H1 (cell line): Measurements from ENCODE around the gene GPATCH4. TPM values are rescaled to one million over a fixed set of nuclear protein-coding genes. Genes with fewer than 3 reads are reported as not detected.

Experiments
- CTCF ChIA-PET: fragments of 300-600 bp; sonication (Branson Sonifier 250); formaldehyde crosslinking; loops from one replicate; lab custom pipeline; 2021; ENCODE audit not compliant: partially characterized antibody; lab: Charles Lee
- POLR2A ChIA-PET: fragments of 300-600 bp; sonication (Branson Sonifier 250); formaldehyde crosslinking; loops from one replicate; lab custom pipeline; 2021; ENCODE audit warnings: inconsistent platforms; ENCODE audit not compliant: partially characterized antibody; lab: Charles Lee
- DNase-seq, 2 experiments: peaks; one replicate each; pipeline versions ENCODE4 v3.0.0 to v3.0.0-alpha.2; 2010 to 2022; ENCODE audit warnings: low spot score in 2 of 2, low read depth in 1 of 2, mixed read lengths in 1 of 2
- FAIRE-seq: peaks from 2 replicates; lab custom pipeline; 2011; peaks lifted over from hg19 to GRCh38; lab: Jason Lieb, UNC
- H2AFZ ChIP-seq: 2 replicates; pipeline ENCODE4 v1.8.1; 2012; ENCODE audit warnings: low read length, inconsistent platforms
- H2AK5ac ChIP-seq: 2 replicates; pipeline ENCODE4 v1.6.1; 2013; ENCODE audit warnings: low read depth, low read length
- H2BK120ac ChIP-seq: replicated peaks from 2 replicates; pipeline ENCODE3; 2013; ENCODE audit warnings: low read depth, low read length, inconsistent platforms
- H2BK12ac ChIP-seq: 2 replicates; pipeline ENCODE4 v1.6.1; 2013; ENCODE audit warnings: low read depth, low read length
- H2BK15ac ChIP-seq: 2 replicates; pipeline ENCODE4 v1.6.1; 2013; ENCODE audit warnings: low read length
- H2BK20ac ChIP-seq: 2 replicates; pipeline ENCODE4 v1.6.1; 2013; ENCODE audit warnings: low read length
- H2BK5ac ChIP-seq: 2 replicates; pipeline ENCODE4 v1.6.1; 2013; ENCODE audit warnings: low read depth, low read length
- H3K14ac ChIP-seq: 2 replicates; pipeline ENCODE4 v1.6.1; 2013; ENCODE audit warnings: inconsistent platforms; ENCODE audit not compliant: insufficient read length
- H3K18ac ChIP-seq: 2 replicates; pipeline ENCODE4 v1.6.1; 2013; ENCODE audit warnings: low read length; ENCODE audit errors: extremely low read depth
- H3K23ac ChIP-seq: 2 replicates; pipeline ENCODE4 v1.6.1; 2013; ENCODE audit warnings: inconsistent platforms; ENCODE audit not compliant: insufficient read length
- H3K23me2 ChIP-seq: 2 replicates; pipeline ENCODE4 v1.6.1; 2013; ENCODE audit warnings: low read depth, low read length
- H3K27ac ChIP-seq: 2 replicates; pipeline ENCODE4 v1.6.1; 2011; ENCODE audit warnings: low read depth, low read length, inconsistent platforms
- H3K27me3 ChIP-seq, 4 experiments: replicated peaks in 1 of 4; 1 replicate in 1 of 4; 2 replicates in 3 of 4; pipeline versions ENCODE4 v1.6.1 to v1.8.1; 2011 to 2013; ENCODE audit warnings: low read length in 3 of 4, mild to moderate bottlenecking in 3 of 4, inconsistent platforms in 2 of 4, mixed read lengths in 2 of 4, moderate library complexity in 1 of 4; ENCODE audit not compliant: control insufficient read depth in 3 of 4, insufficient read depth in 3 of 4; ENCODE audit errors: extremely low read depth in 1 of 4
- H3K36me3 ChIP-seq, 4 experiments: 2 replicates each; pipeline versions ENCODE4 v1.6.1 to v1.8.1; 2011 to 2013; ENCODE audit warnings: mild to moderate bottlenecking in 4 of 4, low read length in 3 of 4, moderate library complexity in 2 of 4, control low read depth in 1 of 4, inconsistent platforms in 1 of 4; ENCODE audit not compliant: insufficient read depth in 4 of 4, control insufficient read depth in 2 of 4
- H3K4ac ChIP-seq: replicated peaks from 2 replicates; pipeline ENCODE3; 2013; ENCODE audit warnings: low read length, low read depth, mixed read lengths, inconsistent platforms; ENCODE audit not compliant: insufficient read length
- H3K4me1 ChIP-seq, 4 experiments: replicated peaks in 1 of 4; 1 replicate in 1 of 4; 2 replicates in 3 of 4; pipeline versions ENCODE4 v1.6.1 to v1.8.1; 2011 to 2013; ENCODE audit warnings: low read length in 3 of 4, inconsistent platforms in 2 of 4, mixed read lengths in 1 of 4; ENCODE audit not compliant: insufficient read depth in 4 of 4, control insufficient read depth in 3 of 4
- H3K4me2 ChIP-seq, 2 experiments: 2 replicates each; pipeline versions ENCODE4 v1.6.1 to v1.8.1; 2011 to 2013; ENCODE audit warnings: low read depth in 2 of 2, low read length in 2 of 2, control low read depth in 1 of 2, inconsistent platforms in 1 of 2, mild to moderate bottlenecking in 1 of 2; ENCODE audit not compliant: insufficient read depth in 1 of 2
- H3K4me3 ChIP-seq, 4 experiments: fragments of 200-600, 300-600 bp in 1 of 4; sonication (generic), shearing (Covaris generic), sonication (Bioruptor Twin) in 1 of 4; 2 replicates each; pipeline versions ENCODE4 v1.5.1 to v1.8.1; 2011 to 2016; ENCODE audit warnings: low read length in 4 of 4, low read depth in 3 of 4, control low read depth in 2 of 4, inconsistent platforms in 2 of 4, mild to moderate bottlenecking in 2 of 4, mixed read lengths in 1 of 4, moderate library complexity in 1 of 4; ENCODE audit not compliant: insufficient read depth in 2 of 4; ENCODE audit errors: extremely low read depth in 1 of 4
- H3K56ac ChIP-seq: replicated peaks from 2 replicates; pipeline ENCODE3; 2013; ENCODE audit warnings: low read depth, mild to moderate bottlenecking, mixed read lengths, low read length, inconsistent platforms; ENCODE audit not compliant: insufficient read length
- H3K79me1 ChIP-seq: 2 replicates; pipeline ENCODE4 v1.6.1; 2013; ENCODE audit warnings: low read depth, low read length, control low read depth
- H3K79me2 ChIP-seq, 2 experiments: 2 replicates each; pipeline versions ENCODE4 v1.6.1 to v1.8.1; 2012 to 2013; ENCODE audit warnings: low read length in 2 of 2, mild to moderate bottlenecking in 2 of 2, inconsistent platforms in 1 of 2; ENCODE audit not compliant: insufficient read depth in 2 of 2, control insufficient read depth in 1 of 2
- H3K9ac ChIP-seq, 4 experiments: replicated peaks in 1 of 4; 1 replicate in 1 of 4; 2 replicates in 3 of 4; pipeline versions ENCODE4 v1.6.1 to v1.8.1; 2011 to 2013; ENCODE audit warnings: low read depth in 3 of 4, low read length in 3 of 4, control low read depth in 2 of 4, mild to moderate bottlenecking in 2 of 4, moderate library complexity in 2 of 4, inconsistent platforms in 1 of 4; ENCODE audit errors: extremely low read depth in 1 of 4
- H3K9me3 ChIP-seq, 2 experiments: 2 replicates each; pipeline versions ENCODE4 v1.6.1 to v1.8.1; 2012 to 2013; ENCODE audit warnings: mild to moderate bottlenecking in 2 of 2, moderate library complexity in 2 of 2, control low read depth in 1 of 2, inconsistent platforms in 1 of 2, low read depth in 1 of 2, low read length in 1 of 2, mixed read lengths in 1 of 2; ENCODE audit not compliant: insufficient read depth in 2 of 2
- H4K20me1 ChIP-seq, 2 experiments: replicated peaks in 1 of 2; 2 replicates each; pipeline versions ENCODE3 to v1.8.1; 2011 to 2013; ENCODE audit warnings: inconsistent platforms in 2 of 2, low read length in 2 of 2, mild to moderate bottlenecking in 1 of 2; ENCODE audit not compliant: insufficient read depth in 2 of 2, control insufficient read depth in 1 of 2
- H4K5ac ChIP-seq: 2 replicates; pipeline ENCODE4 v1.6.1; 2013; ENCODE audit warnings: low read length, low read depth, mixed read lengths, inconsistent platforms; ENCODE audit not compliant: insufficient read length
- H4K8ac ChIP-seq: 2 replicates; pipeline ENCODE4 v1.8.0; 2013; ENCODE audit warnings: mild to moderate bottlenecking, moderate library complexity, low read length, inconsistent platforms; ENCODE audit not compliant: insufficient read depth; ENCODE audit errors: extremely low read depth
- H4K91ac ChIP-seq: replicated peaks from 2 replicates; pipeline ENCODE3; 2013; ENCODE audit warnings: low read length, mixed read lengths, inconsistent platforms; ENCODE audit not compliant: insufficient read length
- BCL11A ChIP-seq, 2 experiments: IDR thresholded peaks; one replicate each; pipeline ENCODE4 v1.6.1; 2011; ENCODE audit warnings: low read depth in 2 of 2, low read length in 2 of 2, mild to moderate bottlenecking in 2 of 2
- GABPA ChIP-seq: IDR thresholded peaks from 2 replicates; pipeline ENCODE4 v1.6.1; 2011; ENCODE audit warnings: mild to moderate bottlenecking, low read length, moderate library complexity, borderline replicate concordance; ENCODE audit not compliant: insufficient read depth
- KDM1A ChIP-seq: fragments of 200-600, 300-600 bp; sonication (generic); IDR thresholded peaks from 2 replicates; pipeline ENCODE4 v1.7.1; 2016; ENCODE audit warnings: mild to moderate bottlenecking, low read length, borderline replicate concordance
- POLR2AphosphoS5 ChIP-seq: IDR thresholded peaks from 2 replicates; pipeline ENCODE4 v1.6.1; 2011; ENCODE audit warnings: low read depth, low read length
- WGBS, 2 experiments: shearing (Covaris generic) in 1 of 2; methylation state at CpG; one replicate each; pipeline versions ENCODE4 v1.1.6 to v1.1.7; 2013 to 2015; ENCODE audit warnings: low lambda C conversion rate in 2 of 2, mixed read lengths in 2 of 2, inconsistent platforms in 1 of 2, low coverage in 1 of 2, missing lambda C conversion rate in 1 of 2; ENCODE audit not compliant: insufficient replicate concordance in 2 of 2, insufficient coverage in 1 of 2, insufficient read length in 1 of 2; ENCODE audit errors: extremely low coverage in 1 of 2, missing lambda C conversion rate in 1 of 2; 5-methylcytosine and 5-hydroxymethylcytosine counted together
- polyA plus RNA-seq, 7 experiments: library from polyadenylated mRNA; depleted of rRNA in 3 of 7; stranded (reverse) in 5 of 7; unstranded in 2 of 7; fragments of >200 nt in 5 of 7; fragments of 200-250 nt in 2 of 7; gene quantifications; 1 replicate in 5 of 7; 2 replicates in 1 of 7; 4 replicates in 1 of 7; pipeline versions ENCODE4 v1.2.1 to v1.2.3, GENCODE V29; 2011 to 2013; ENCODE audit warnings: missing spikeins in 2 of 7, mixed read lengths in 2 of 7
- total RNA-seq: library from RNA; stranded (reverse); fragmentation: NEBNext Ultra II Directional; extraction: Animal tissue kit (Norgen Biotek cat#: 25700); gene quantifications from 2 replicates; pipeline ENCODE4 v1.2.1, GENCODE V29; 2021

The GPATCH4 gene
- total and polyA plus RNA-seq, 2 of the 8 experiments (the other 6 are each of a cell fraction or from before 2014, with no cell fraction given), result 20.5 to 47.9 TPM

DNA sequence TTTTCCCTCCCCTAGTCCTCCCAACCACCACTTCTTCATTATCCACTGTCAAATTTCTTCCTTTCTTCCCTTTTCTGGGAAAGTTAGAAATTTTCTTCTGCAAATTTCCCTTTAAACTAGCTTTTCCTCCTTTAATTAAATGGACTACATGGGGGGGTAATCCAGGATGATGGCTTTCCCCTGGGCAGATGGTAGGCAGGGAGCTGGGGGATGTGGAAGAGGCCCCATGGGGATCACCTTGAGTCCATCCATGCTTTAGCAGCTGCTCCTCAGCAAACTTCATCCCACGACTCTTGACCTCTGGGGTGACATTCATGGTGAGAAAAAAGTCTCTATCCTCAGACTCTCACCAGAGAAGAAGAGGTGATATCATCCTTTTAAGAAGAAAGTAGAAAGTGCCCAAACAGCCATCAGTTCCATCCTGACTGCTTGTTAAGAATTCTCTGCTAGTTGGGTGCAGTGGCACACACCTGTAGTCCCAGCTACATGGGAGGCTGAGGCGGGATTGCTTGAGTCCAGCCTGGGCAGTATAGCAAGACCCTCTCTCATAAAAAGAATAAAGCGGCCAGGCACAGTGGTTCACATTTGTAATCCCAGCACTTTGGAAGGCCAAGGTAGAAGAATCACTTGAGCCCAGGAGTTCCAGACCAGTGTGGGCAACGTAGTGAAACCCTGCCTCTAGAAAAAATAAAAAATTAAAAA, 2.4 kb downstream of the GPATCH4 start:
- H3K79me2 ChIP-seq, result peaks cover 3 to 19% of the 10 kb centered on the region in 2 experiments
- H2BK5ac ChIP-seq, result no peak overlapping the region
- no peaks in the 10 kb centered on the region for H3K27me3 ChIP-seq
- no peak overlapping the region for H3K9ac ChIP-seq
- H3K36me3 ChIP-seq, result peaks cover 19 to 48% (median 42%) of the 10 kb centered on the region in 4 experiments
- TF ChIP-seq KDM1A (no peak), BCL11A (IDR thresholded peaks at IDR 0.05; ENCODE audit: low read depth in 2 of 2, low read length in 2 of 2) (no peak), GABPA (no peak), POLR2AphosphoS5 (no peak)
- no peak overlapping the region; the same call in 1 of the 2 replicates for H4K8ac ChIP-seq
- no peak overlapping the region for H2AK5ac ChIP-seq
- H3K14ac ChIP-seq, result no peak overlapping the region
- no peak overlapping the region for H2BK12ac ChIP-seq
- H2BK15ac ChIP-seq, result no peak overlapping the region
- no peak overlapping the region for H3K23ac ChIP-seq
- no peaks in the 10 kb centered on the region for H3K9me3 ChIP-seq
- H2AFZ ChIP-seq, result no peak overlapping the region
- POLR2A ChIA-PET, result interaction anchor here (1.0 to 6.6 kb wide), 10 partner anchors 6 to 142 kb away, joined by 3 to 66 read pairs (median 4); partner anchors contain the start of gene NAXE
- H3K4me3 ChIP-seq, result no peak overlapping the region
- no peak overlapping the region for H4K5ac ChIP-seq
- no peak overlapping the region for H3K4me2 ChIP-seq
- H4K20me1 ChIP-seq, result peaks cover 0 to 3% of the 10 kb centered on the region in 2 experiments
- no peak overlapping the region for H3K56ac ChIP-seq
- WGBS, 2 experiments, result 94% methylated on average over 4 of the region's 4 CpGs; no CpG with 5 or more reads in 1 of the 2 experiments
- DNase-seq (no peak), FAIRE-seq (no peak)
- H2BK20ac ChIP-seq, result no peak overlapping the region
- H3K4me1 ChIP-seq, result peaks cover 0 to 8% (median 3%) of the 10 kb centered on the region in 4 experiments; a peak in 5 of 7 replicates
- peaks cover 2% of the 10 kb centered on the region; the same call in 1 of the 2 replicates for H3K79me1 ChIP-seq
- H4K91ac ChIP-seq, result no peak overlapping the region
- H3K4ac ChIP-seq, result no peak overlapping the region
- no peak overlapping the region for H3K18ac ChIP-seq
- peaks cover 5% of the 10 kb centered on the region; the same call in 1 of the 2 replicates for H3K23me2 ChIP-seq
- CTCF ChIA-PET, result interaction anchor here (0.8 to 4.0 kb wide), 7 partner anchors 10 to 22 kb away, joined by 3 to 30 read pairs (median 3); no protein-coding TSS in a partner anchor
- no peak overlapping the region for H3K27ac ChIP-seq
- no peak overlapping the region for H2BK120ac ChIP-seq
